Prostate gland (tissue), 2 donors: Measurements from ENCODE around the gene GRPEL1. TPM values are rescaled to one million over a fixed set of nuclear protein-coding genes. Genes with fewer than 3 reads are reported as not detected.

Experiments
- DNase-seq: peaks from one replicate; pipeline ENCODE4 v3.0.0-alpha.2; 2019; ENCODE audit warnings: low spot score
- H3K27ac ChIP-seq, 2 donors: fragments of 200-600 bp; sonication (generic); 2 replicates each; pipeline ENCODE4 v1.5.1; 2017 to 2019
- H3K27me3 ChIP-seq: fragments of 200-600 bp; sonication (generic); replicated peaks from 2 replicates; pipeline ENCODE4 v1.5.1; 2019; ENCODE audit not compliant: insufficient read depth
- H3K36me3 ChIP-seq, 2 donors: fragments of 200-600 bp; sonication (generic); 1 replicate in 1 of 2; 2 replicates in 1 of 2; pipeline versions ENCODE4 v1.5.1 to v1.8.1; 2017 to 2019
- H3K4me1 ChIP-seq: fragments of 200-600 bp; sonication (generic); replicated peaks from 2 replicates; pipeline ENCODE4 v1.5.1; 2019
- H3K4me3 ChIP-seq, 2 donors: fragments of 200-600 bp; sonication (generic); 2 replicates each; pipeline ENCODE4 v1.5.1; 2017 to 2019
- H3K9me3 ChIP-seq: fragments of 200-600 bp; sonication (generic); 2 replicates; pipeline ENCODE4 v1.5.1; 2017
- POLR2A ChIP-seq: fragments of 450-650 bp; IDR thresholded peaks from one replicate; pipeline ENCODE4 v1.6.1; 2016; ENCODE audit warnings: antibody characterized with exemption, mild to moderate bottlenecking
- POLR2AphosphoS5 ChIP-seq: sonication (generic); formaldehyde crosslinking; IDR thresholded peaks from one replicate; pipeline ENCODE4 v1.6.1; 2017; ENCODE audit warnings: antibody characterized with exemption
- WGBS: methylation state at CpG from one replicate; pipeline ENCODE4 v1.1.5; 2018; 5-methylcytosine and 5-hydroxymethylcytosine counted together
- intact Hi-C: fragments of 100-400 bp; cut with DNase I; formaldehyde crosslinking; loops from one replicate; pipeline ENCODE4 v1.14.2; 2022
- total RNA-seq, 2 donors: library from RNA; depleted of rRNA; stranded (reverse); fragments of >200 nt; gene quantifications; one replicate each; pipeline ENCODE4 v1.1.0, GENCODE V29; 2016
- TF ChIP-seq, protein P1 (sequence below), 4 experiments: fragments of 200-600 bp in 2 of 4; fragments of 450-650 bp in 2 of 4; sonication (generic) in 2 of 4; IDR thresholded peaks; 1 replicate in 3 of 4; 2 replicates in 1 of 4; pipeline ENCODE4 v1.5.1; 2016 to 2019; ENCODE audit warnings: antibody characterized with exemption in 4 of 4, mild to moderate bottlenecking in 2 of 4, moderate library complexity in 2 of 4

The GRPEL1 gene
- total RNA-seq, 2 donors from 2014 or later, result 12.8 to 25.6 TPM

DNA sequence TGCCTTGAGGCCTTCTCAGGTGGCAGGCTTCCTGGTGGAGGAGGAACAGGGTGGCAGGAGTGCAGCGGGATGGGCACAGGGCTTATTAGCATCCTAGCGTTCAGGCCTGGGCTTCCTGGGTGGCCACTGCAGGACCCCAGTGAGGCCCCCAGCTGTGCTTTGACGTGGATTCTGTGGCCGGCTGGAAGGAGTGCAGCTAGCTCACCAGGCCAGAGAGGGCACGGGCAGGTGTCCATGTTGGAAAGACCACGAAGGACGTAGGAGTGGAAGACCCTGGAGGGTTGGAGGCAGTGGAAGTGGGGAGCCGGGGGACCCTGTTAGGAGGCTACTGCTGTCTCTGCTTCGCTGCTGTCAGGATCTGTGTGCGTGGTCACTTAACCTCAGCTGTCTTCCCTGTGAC lies 37.9 kb downstream of the GRPEL1 start:
- DNase-seq, result no peak
- H3K36me3 ChIP-seq, result peaks cover 0 to 13% of the 10 kb centered on the region in 2 donors
- H3K27me3 ChIP-seq, result no peaks in the 10 kb centered on the region
- no peak overlapping the region for H3K4me3 ChIP-seq
- H3K9me3 ChIP-seq, result no peaks in the 10 kb centered on the region
- H3K27ac ChIP-seq, result no peak overlapping the region
- TF ChIP-seq POLR2A, result no peak
- TF ChIP-seq POLR2AphosphoS5, result no peak
- TF ChIP-seq, protein P1, sequence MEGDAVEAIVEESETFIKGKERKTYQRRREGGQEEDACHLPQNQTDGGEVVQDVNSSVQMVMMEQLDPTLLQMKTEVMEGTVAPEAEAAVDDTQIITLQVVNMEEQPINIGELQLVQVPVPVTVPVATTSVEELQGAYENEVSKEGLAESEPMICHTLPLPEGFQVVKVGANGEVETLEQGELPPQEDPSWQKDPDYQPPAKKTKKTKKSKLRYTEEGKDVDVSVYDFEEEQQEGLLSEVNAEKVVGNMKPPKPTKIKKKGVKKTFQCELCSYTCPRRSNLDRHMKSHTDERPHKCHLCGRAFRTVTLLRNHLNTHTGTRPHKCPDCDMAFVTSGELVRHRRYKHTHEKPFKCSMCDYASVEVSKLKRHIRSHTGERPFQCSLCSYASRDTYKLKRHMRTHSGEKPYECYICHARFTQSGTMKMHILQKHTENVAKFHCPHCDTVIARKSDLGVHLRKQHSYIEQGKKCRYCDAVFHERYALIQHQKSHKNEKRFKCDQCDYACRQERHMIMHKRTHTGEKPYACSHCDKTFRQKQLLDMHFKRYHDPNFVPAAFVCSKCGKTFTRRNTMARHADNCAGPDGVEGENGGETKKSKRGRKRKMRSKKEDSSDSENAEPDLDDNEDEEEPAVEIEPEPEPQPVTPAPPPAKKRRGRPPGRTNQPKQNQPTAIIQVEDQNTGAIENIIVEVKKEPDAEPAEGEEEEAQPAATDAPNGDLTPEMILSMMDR (IDR thresholded peaks at IDR 0.05), result no peak
- intact Hi-C loops, result no loop called here
- H3K4me1 ChIP-seq, result peaks cover 1% of the 10 kb centered on the region
- WGBS, result 92% methylated on average over 9 of the region's 10 CpGs

DNA sequence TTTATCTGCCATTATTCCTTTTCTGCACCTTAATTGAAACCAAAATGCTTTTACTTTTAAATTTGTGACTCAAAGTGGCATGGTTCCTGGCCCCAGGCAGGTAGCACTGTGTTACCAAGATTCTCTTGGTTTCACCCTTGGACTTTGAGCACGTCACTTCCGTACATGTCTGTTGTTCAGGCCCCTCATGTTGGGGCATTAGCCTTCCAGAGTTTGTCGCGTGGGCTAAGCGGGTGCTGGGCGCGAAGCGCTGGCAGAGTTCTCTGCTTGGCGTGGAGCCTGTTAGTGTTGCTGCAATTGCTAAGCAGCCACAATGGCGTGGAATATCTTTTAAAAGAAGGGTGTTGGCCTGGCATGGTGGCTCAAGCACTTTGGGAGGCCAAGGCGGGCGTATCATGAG lies 38.7 kb downstream of the GRPEL1 start:
- 93% methylated on average over 12 of the region's 12 CpGs for WGBS
- TF ChIP-seq, protein P1 (IDR thresholded peaks at IDR 0.05), result no peak
- no peak for TF ChIP-seq POLR2AphosphoS5
- no peak for TF ChIP-seq POLR2A
- Histone ChIP-seq H3K4me1 (no peaks in the 10 kb centered on the region), H3K9me3 (no peaks in the 10 kb centered on the region), H3K27me3 (no peaks in the 10 kb centered on the region), H3K36me3 (peaks cover 0 to 13% of the 10 kb centered on the region in 2 donors), H3K27ac (no peak overlapping the region), H3K4me3 (no peak overlapping the region)
- intact Hi-C loops, result no loop called here
- no peak for DNase-seq

DNA sequence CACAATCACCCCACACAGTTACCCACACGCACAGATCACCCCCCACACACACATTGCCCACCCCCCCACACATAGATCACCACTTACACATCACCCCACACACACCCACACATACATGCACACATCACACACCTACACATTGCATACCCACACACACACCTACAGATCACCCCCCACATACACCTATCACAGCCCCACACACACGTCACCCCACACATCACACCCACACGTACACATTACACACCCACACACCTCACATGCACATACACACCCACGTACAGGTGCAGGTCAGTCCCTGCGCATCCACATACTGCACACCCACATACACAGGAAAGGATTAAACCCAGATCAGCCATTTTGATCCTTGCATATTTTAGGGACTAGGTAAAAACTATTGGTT lies 40.0 kb downstream of the GRPEL1 start:
- H3K36me3 ChIP-seq, result peaks cover 0 to 13% of the 10 kb centered on the region in 2 donors
- WGBS, result 85% methylated on average over 5 of the region's 5 CpGs

DNA sequence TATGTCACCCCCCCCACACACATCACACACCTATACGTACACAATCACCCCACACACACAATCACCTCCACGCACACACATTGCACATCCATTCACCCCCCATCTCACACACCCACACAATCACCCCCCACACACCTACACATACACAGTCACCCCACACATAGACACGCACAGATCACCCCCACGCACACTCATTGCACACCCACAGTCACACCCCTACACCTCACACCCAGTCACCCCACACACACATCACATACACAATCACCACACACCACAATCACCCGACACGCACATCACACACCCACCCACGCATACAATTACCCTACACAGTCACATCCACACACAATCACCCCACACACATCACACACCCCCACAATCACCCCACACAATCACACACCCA lies 40.6 kb downstream of the GRPEL1 start:
- WGBS, result 98% methylated on average over 7 of the region's 7 CpGs
- no peak for DNase-seq
- Histone ChIP-seq H3K9me3 (no peaks in the 10 kb centered on the region), H3K4me1 (no peaks in the 10 kb centered on the region), H3K36me3 (peaks cover 2 to 13% of the 10 kb centered on the region in 2 donors), H3K27ac (no peak overlapping the region), H3K4me3 (no peak overlapping the region), H3K27me3 (no peaks in the 10 kb centered on the region)
- TF ChIP-seq POLR2A (no peak), POLR2AphosphoS5 (no peak)
- intact Hi-C loops, result no loop called here

More for the DNA sequence above, 40.0 kb downstream of the GRPEL1 start:
- no peak for TF ChIP-seq POLR2A
- no peak for TF ChIP-seq POLR2AphosphoS5
- no peak for DNase-seq
- H3K27ac ChIP-seq, result no peak overlapping the region
- H3K4me3 ChIP-seq, result no peak overlapping the region
- no peaks in the 10 kb centered on the region for H3K27me3 ChIP-seq
- H3K9me3 ChIP-seq, result no peaks in the 10 kb centered on the region
- no peaks in the 10 kb centered on the region for H3K4me1 ChIP-seq
- intact Hi-C loops, result no loop called here

DNA sequence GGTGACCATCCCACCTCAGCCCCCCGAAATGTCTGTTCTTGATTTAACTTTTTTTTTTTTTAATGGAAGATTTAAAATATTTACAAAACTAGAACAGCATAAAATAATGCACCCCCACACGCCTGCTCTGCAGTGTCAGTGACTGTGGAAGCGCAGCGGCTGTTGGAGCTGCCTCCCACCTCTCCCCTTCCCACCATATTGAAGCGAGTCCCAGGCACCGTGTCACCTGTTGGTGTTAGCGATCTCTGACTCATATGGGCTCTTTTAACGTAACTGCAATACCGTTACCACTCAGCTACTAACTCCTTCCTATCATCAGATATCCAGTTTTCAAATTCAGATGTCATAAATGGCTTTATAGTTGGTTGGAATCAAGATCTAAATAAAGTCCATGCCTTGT lies 41.8 kb downstream of the GRPEL1 start:
- H3K36me3 ChIP-seq, result peaks cover 3 to 10% of the 10 kb centered on the region in 2 donors
- no peak overlapping the region for H3K4me3 ChIP-seq
- intact Hi-C loops, result no loop called here
- TF ChIP-seq POLR2AphosphoS5, result no peak
- TF ChIP-seq POLR2A, result no peak
- no peaks in the 10 kb centered on the region for H3K9me3 ChIP-seq
- no peak for DNase-seq
- no peaks in the 10 kb centered on the region for H3K4me1 ChIP-seq
- no peaks in the 10 kb centered on the region for H3K27me3 ChIP-seq
- H3K27ac ChIP-seq, result no peak overlapping the region
- 89% methylated on average over 9 of the region's 9 CpGs for WGBS

DNA sequence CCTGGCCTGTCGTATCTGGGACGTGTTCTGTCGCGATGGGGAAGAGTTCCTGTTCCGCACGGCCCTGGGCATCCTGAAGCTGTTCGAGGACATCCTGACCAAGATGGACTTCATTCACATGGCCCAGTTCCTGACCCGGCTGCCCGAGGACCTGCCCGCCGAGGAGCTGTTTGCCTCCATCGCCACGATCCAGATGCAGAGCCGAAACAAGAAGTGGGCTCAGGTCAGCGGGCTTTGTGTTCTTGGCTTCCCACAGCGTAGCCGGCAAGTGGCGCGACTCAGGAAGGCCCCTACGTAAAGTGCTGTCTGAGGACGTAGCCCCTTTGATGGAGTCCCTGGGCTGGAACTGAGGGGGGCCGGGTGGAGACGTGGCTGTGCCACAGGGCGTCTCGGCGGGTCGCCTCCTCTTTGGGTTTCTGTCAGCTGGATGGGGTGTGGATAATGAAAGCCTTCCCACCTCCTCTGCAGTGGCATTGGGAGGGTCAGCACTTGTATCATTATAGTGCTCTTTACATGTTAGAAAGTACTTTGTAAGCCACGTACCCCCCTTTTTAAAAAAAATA lies 42.7 kb downstream of the GRPEL1 start:
- intact Hi-C loops, result no loop called here
- H3K4me1 ChIP-seq, result no peaks in the 10 kb centered on the region
- H3K36me3 ChIP-seq, result peaks cover under 1 to 3% of the 10 kb centered on the region in 2 donors
- no peaks in the 10 kb centered on the region for H3K9me3 ChIP-seq
- WGBS, result 86% methylated on average over 25 of the region's 28 CpGs
- TF ChIP-seq, protein P1 (IDR thresholded peaks at IDR 0.05), result no peak
- TF ChIP-seq POLR2A, result no peak
- H3K27me3 ChIP-seq, result no peaks in the 10 kb centered on the region
- DNase-seq, result no peak
- no peak overlapping the region for H3K27ac ChIP-seq
- H3K4me3 ChIP-seq, result no peak overlapping the region
